Fibroblast of lung (primary cell): ENCODE results near the gene NPTX1. TPM values are rescaled to one million over a fixed set of nuclear protein-coding genes. Genes with fewer than 3 reads are reported as not detected.
A peak's percentile ranks its signal among the peaks of the same experiment; 100 is the strongest.

ENCODE experiments used
- DNase-seq, 2 donors: peaks; one replicate each; pipeline versions ENCODE4 v3.0.0 to v3.0.0-alpha.2; 2010; ENCODE audit warnings: low read depth in 2 of 2
- H2AFZ ChIP-seq: 2 replicates; pipeline ENCODE4 v1.5.1; 2012; ENCODE audit warnings: low read length, control low read depth, inconsistent platforms
- H3K27ac ChIP-seq: 2 replicates; pipeline ENCODE4 v1.5.1; 2011; ENCODE audit warnings: low read length, control low read depth; ENCODE audit not compliant: insufficient read depth
- H3K27me3 ChIP-seq: 2 replicates; pipeline ENCODE4 v1.5.1; 2011; ENCODE audit warnings: mild to moderate bottlenecking, low read length; ENCODE audit not compliant: control insufficient read depth, insufficient read depth
- H3K36me3 ChIP-seq: 2 replicates; pipeline ENCODE4 v1.5.1; 2011; ENCODE audit warnings: low read length; ENCODE audit not compliant: control insufficient read depth, insufficient read depth
- H3K4me1 ChIP-seq: 2 replicates; pipeline ENCODE4 v1.5.1; 2011; ENCODE audit warnings: low read length; ENCODE audit not compliant: control insufficient read depth, insufficient read depth; ENCODE audit errors: extremely low read depth
- H3K4me2 ChIP-seq: 2 replicates; pipeline ENCODE4 v1.5.1; 2011; ENCODE audit warnings: low read length, control low read depth; ENCODE audit not compliant: insufficient read depth; ENCODE audit errors: extremely low read depth
- H3K4me3 ChIP-seq, 4 experiments: fragments of 200-600 bp in 1 of 4; sonication (generic) in 1 of 4; replicated peaks in 1 of 4; 2 replicates each; pipeline ENCODE4 v1.5.1; 2011 to 2016; ENCODE audit warnings: low read length in 4 of 4, low read depth in 3 of 4, mild to moderate bottlenecking in 3 of 4, control low read depth in 2 of 4, inconsistent platforms in 1 of 4, mixed read lengths in 1 of 4; ENCODE audit not compliant: insufficient read depth in 1 of 4; ENCODE audit errors: control extremely low read depth in 1 of 4
- H3K79me2 ChIP-seq: 2 replicates; pipeline ENCODE4 v1.5.1; 2012; ENCODE audit warnings: mild to moderate bottlenecking, low read length, inconsistent platforms; ENCODE audit not compliant: control insufficient read depth, insufficient read depth
- H3K9ac ChIP-seq: 2 replicates; pipeline ENCODE4 v1.5.1; 2011; ENCODE audit warnings: mild to moderate bottlenecking, low read length, control low read depth; ENCODE audit not compliant: insufficient read depth
- H3K9me3 ChIP-seq: 2 replicates; pipeline ENCODE4 v1.5.1; 2012; ENCODE audit warnings: low read depth, low read length; ENCODE audit not compliant: control insufficient read depth, insufficient read depth
- H4K20me1 ChIP-seq: 2 replicates; pipeline ENCODE4 v1.5.1; 2011; ENCODE audit warnings: low read length; ENCODE audit not compliant: control insufficient read depth, insufficient read depth; ENCODE audit errors: extremely low read depth
- EZH2 ChIP-seq: IDR thresholded peaks from 2 replicates; pipeline ENCODE4 v1.5.1; 2012; ENCODE audit warnings: low read length, control low read depth, mild to moderate bottlenecking; ENCODE audit errors: missing control alignments
- polyA plus RNA-seq, 2 donors: library from polyadenylated mRNA; depleted of rRNA in 1 of 2; stranded (reverse) in 1 of 2; unstranded in 1 of 2; fragments of >200 nt; gene quantifications; 2 replicates each; pipeline ENCODE4 v1.2.1, GENCODE V29; 2011 to 2012; ENCODE audit warnings: missing spikeins in 1 of 2
- total RNA-seq: library from RNA; depleted of rRNA; stranded (reverse); fragments of >200 nt; gene quantifications from 2 replicates; pipeline ENCODE4 v1.2.1, GENCODE V29; 2014
- TF ChIP-seq, protein P1 (sequence below), 2 donors: IDR thresholded peaks in 1 of 2; conservative IDR thresholded peaks in 1 of 2; 1 replicate in 1 of 2; 2 replicates in 1 of 2; pipeline ENCODE4 v1.5.1; 2011 to 2012; ENCODE audit warnings: low read length in 2 of 2, control low read depth in 1 of 2, inconsistent platforms in 1 of 2, low read depth in 1 of 2, mild to moderate bottlenecking in 1 of 2

Gene NPTX1
- total and polyA plus RNA-seq, 2 donors (not counting 1 experiment from before 2014, with no cell fraction given) = 14.9 to 31.2 TPM

GRCh38 chr17:80455784-80456183 is 20.6 kb downstream of the NPTX1 start:
- no peaks in the 10 kb centered on the region for H3K27me3 ChIP-seq
- H3K4me1 ChIP-seq = peaks cover 6% of the 10 kb centered on the region
- no peak for DNase-seq
- no peaks in the 10 kb centered on the region for H3K36me3 ChIP-seq
- H3K4me3 ChIP-seq = peak overlapping the region in 2 of 4 experiments; percentile 61 to 77
- peak overlapping the region; percentile 96 for H3K4me2 ChIP-seq
- no peak overlapping the region for H3K27ac ChIP-seq
- H3K9me3 ChIP-seq = no peaks in the 10 kb centered on the region
- no peak overlapping the region for H2AFZ ChIP-seq
- TF ChIP-seq, protein P1, sequence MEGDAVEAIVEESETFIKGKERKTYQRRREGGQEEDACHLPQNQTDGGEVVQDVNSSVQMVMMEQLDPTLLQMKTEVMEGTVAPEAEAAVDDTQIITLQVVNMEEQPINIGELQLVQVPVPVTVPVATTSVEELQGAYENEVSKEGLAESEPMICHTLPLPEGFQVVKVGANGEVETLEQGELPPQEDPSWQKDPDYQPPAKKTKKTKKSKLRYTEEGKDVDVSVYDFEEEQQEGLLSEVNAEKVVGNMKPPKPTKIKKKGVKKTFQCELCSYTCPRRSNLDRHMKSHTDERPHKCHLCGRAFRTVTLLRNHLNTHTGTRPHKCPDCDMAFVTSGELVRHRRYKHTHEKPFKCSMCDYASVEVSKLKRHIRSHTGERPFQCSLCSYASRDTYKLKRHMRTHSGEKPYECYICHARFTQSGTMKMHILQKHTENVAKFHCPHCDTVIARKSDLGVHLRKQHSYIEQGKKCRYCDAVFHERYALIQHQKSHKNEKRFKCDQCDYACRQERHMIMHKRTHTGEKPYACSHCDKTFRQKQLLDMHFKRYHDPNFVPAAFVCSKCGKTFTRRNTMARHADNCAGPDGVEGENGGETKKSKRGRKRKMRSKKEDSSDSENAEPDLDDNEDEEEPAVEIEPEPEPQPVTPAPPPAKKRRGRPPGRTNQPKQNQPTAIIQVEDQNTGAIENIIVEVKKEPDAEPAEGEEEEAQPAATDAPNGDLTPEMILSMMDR (conservative IDR thresholded peaks at IDR 0.05 in 1 of 2, IDR thresholded peaks at IDR 0.05 in 1 of 2; ENCODE audit: low read depth in 1 of 2, low read length in 2 of 2) = no peak
- no peaks in the 10 kb centered on the region for H3K79me2 ChIP-seq
- no peak overlapping the region for H3K9ac ChIP-seq
- no peaks in the 10 kb centered on the region for H4K20me1 ChIP-seq

- peak in 1 of 2 donors; percentile 58 for DNase-seq
- peak overlapping the region; percentile 94 for H3K27ac ChIP-seq
- TF ChIP-seq EZH2 = no peak
- TF ChIP-seq, protein P1 (conservative IDR thresholded peaks at IDR 0.05 in 1 of 2, IDR thresholded peaks at IDR 0.05 in 1 of 2; ENCODE audit: low read depth in 1 of 2, low read length in 2 of 2) = no peak
- H3K27me3 ChIP-seq = no peaks in the 10 kb centered on the region
- H3K79me2 ChIP-seq = no peaks in the 10 kb centered on the region
- peak overlapping the region; percentile 96 for H3K4me2 ChIP-seq
- no peaks in the 10 kb centered on the region for H4K20me1 ChIP-seq
- peak overlapping the region; percentile 94 for H3K9ac ChIP-seq
- H3K4me3 ChIP-seq = peak overlapping the region; percentile 61 to 81 (median 73)
- H3K4me1 ChIP-seq = peaks cover 6% of the 10 kb centered on the region
- no peaks in the 10 kb centered on the region for H3K9me3 ChIP-seq
- no peaks in the 10 kb centered on the region for H3K36me3 ChIP-seq
- peak overlapping the region; percentile 61 for H2AFZ ChIP-seq
Observed at GRCh38 chr17:80455336-80455710, 21.1 kb downstream of the NPTX1 start.

DNA sequence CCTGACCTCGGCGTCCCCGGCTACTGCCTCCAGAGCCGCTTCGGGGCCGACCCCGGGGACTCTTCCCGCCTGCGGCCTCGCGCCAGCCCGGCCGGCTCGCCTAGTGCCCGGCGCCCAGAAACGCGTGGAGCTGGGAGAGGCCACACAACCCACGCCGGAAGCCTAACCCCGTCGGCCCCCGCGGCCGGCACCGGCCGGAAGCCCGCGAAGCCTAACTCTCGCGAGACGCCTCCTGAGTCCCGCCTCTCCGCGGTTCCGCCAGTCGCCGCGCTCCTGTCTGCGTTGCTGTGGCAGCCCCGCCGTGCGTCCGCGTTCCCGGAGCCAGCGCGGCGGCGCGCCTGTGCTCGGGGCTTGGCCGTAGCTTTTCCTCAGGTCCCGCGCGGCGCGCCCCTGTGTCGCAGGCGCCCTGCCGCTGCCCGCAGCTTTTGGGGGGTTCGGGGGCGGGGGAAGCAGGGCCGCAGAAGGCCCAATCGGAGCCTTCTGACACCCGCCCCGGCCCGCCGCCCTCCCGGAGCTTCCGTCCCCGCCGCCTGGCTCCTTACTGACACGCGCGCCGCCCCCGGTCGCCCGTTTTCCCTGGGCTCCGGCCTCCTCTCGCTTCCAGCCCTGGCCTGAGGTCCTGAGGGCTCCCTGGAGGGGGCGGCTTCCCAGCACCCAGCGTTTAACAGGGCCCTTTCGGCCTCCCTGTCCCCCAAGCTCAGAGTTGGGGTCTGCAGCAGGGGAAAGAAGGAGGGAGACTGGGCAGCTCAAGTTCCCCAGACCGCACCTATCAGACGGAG is 21.7 kb downstream of the NPTX1 start:
- peak overlapping the region; percentile 69 to 81 (median 74) for H3K4me3 ChIP-seq
- H4K20me1 ChIP-seq = no peaks in the 10 kb centered on the region
- H3K36me3 ChIP-seq = no peaks in the 10 kb centered on the region
- H3K9me3 ChIP-seq = no peaks in the 10 kb centered on the region
- no peaks in the 10 kb centered on the region for H3K27me3 ChIP-seq
- H3K9ac ChIP-seq = peak overlapping the region; percentile 94
- peaks cover 8% of the 10 kb centered on the region for H3K4me1 ChIP-seq
- no peak for TF ChIP-seq EZH2
- TF ChIP-seq, protein P1 (conservative IDR thresholded peaks at IDR 0.05 in 1 of 2, IDR thresholded peaks at IDR 0.05 in 1 of 2; ENCODE audit: low read depth in 1 of 2, low read length in 2 of 2) = no peak
- peak overlapping the region; percentile 94 for H3K27ac ChIP-seq
- no peaks in the 10 kb centered on the region for H3K79me2 ChIP-seq
- DNase-seq = peak; percentile 94 to 96
- H3K4me2 ChIP-seq = peak overlapping the region; percentile 96
- H2AFZ ChIP-seq = peak overlapping the region; percentile 61
